Fibroblast of villous mesenchyme (primary cell): ENCODE data around the gene ZFPM1. TPM values are rescaled to one million over a fixed set of nuclear protein-coding genes. Genes with fewer than 3 reads are reported as not detected.

Source experiments
- DNase-seq: peaks from one replicate; pipeline ENCODE4 v3.0.0-alpha.2; 2010; ENCODE audit warnings: low read depth
- H3K4me3 ChIP-seq: 2 replicates; pipeline ENCODE4 v1.5.1; 2011; ENCODE audit warnings: low read depth, mild to moderate bottlenecking, low read length
- CTCF ChIP-seq: IDR thresholded peaks from 2 replicates; pipeline ENCODE4 v1.5.1; 2012; ENCODE audit warnings: low read depth, mild to moderate bottlenecking, low read length; ENCODE audit not compliant: insufficient read depth
- total RNA-seq: library from RNA; depleted of rRNA; stranded (reverse); fragments of >200 nt; gene quantifications from 2 replicates; pipeline ENCODE4 v1.2.3, GENCODE V29; 2012

ZFPM1 gene
- total RNA-seq, 1 donor = 2.6 TPM

GRCh38 chr16:88521674-88522073 is 68.6 kb downstream of the ZFPM1 start:
- TF ChIP-seq CTCF = no peak
- DNase-seq = no peak

GRCh38 chr16:88522276-88522949 is 69.3 kb downstream of the ZFPM1 start:
- no peak for TF ChIP-seq CTCF
- H3K4me3 ChIP-seq = no peak overlapping the region
- no peak for DNase-seq

More at GRCh38 chr16:88521674-88522073, 68.6 kb downstream of the ZFPM1 start:
- H3K4me3 ChIP-seq = no peak overlapping the region

- no peak for TF ChIP-seq CTCF
Measured at GRCh38 chr16:88523309-88524161, 70.5 kb downstream of the ZFPM1 start.

GRCh38 chr16:88524274-88524972 is 71.3 kb downstream of the ZFPM1 start:
- no peak overlapping the region for H3K4me3 ChIP-seq
- DNase-seq = no peak
- no peak for TF ChIP-seq CTCF

More at GRCh38 chr16:88523309-88524161, 70.5 kb downstream of the ZFPM1 start:
- H3K4me3 ChIP-seq = no peak overlapping the region
- DNase-seq = no peak

- no peak for TF ChIP-seq CTCF
- H3K4me3 ChIP-seq = no peak overlapping the region
- DNase-seq = no peak
Measured at GRCh38 chr16:88524973-88525662, 72.0 kb downstream of the ZFPM1 start.

GRCh38 chr16:88525663-88525990 is 72.5 kb downstream of the ZFPM1 start:
- no peak for TF ChIP-seq CTCF
- H3K4me3 ChIP-seq = no peak overlapping the region
- no peak for DNase-seq
